ENCODE results near the gene SYNGAP1. TPM values are rescaled to one million over a fixed set of nuclear protein-coding genes. Genes with fewer than 3 reads are reported as not detected.
"Not testable (repeated sequence)": the region's sequence is repeated elsewhere in the genome, so short reads cannot be mapped to it uniquely, and the experiment has no call there.

SYNGAP1 gene
- polyA plus RNA-seq, 2 donors, result 4.1 to 18.2 TPM

DNA sequence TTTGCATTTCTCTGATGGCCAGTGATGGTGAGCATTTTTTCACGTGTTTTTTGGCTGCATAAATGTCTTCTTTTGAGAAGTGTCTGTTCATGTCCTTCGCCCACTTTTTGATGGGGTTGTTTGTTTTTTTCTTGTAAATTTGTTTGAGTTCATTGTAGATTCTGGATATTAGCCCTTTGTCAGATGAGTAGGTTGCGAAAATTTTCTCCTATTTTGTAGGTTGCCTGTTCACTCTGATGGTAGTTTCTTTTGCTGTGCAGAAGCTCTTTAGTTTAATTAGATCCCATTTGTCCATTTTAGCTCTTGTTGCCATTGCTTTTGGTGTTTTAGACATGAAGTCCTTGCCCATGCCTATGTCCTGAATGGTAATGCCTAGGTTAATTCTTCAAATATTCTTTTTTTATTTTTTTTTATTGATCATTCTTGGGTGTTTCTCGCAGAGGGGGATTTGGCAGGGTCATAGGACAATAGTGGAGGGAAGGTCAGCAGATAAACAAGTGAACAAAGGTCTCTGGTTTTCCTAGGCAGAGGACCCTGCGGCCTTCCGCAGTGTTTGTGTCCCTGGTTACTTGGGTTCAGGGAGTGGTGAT is 64.9 kb downstream of the SYNGAP1 start:
- not testable (repeated sequence) for H3K27me3 ChIP-seq (ENCODE audit: control insufficient read depth in 1 of 2, insufficient read depth in 2 of 2, low read length in 2 of 2); H3K4me3 ChIP-seq (ENCODE audit: low read depth in 1 of 2, low read length in 2 of 2)
- 72 to 78% methylated on average over 3 of the region's 6 CpGs for WGBS, 2 donors

DNA sequence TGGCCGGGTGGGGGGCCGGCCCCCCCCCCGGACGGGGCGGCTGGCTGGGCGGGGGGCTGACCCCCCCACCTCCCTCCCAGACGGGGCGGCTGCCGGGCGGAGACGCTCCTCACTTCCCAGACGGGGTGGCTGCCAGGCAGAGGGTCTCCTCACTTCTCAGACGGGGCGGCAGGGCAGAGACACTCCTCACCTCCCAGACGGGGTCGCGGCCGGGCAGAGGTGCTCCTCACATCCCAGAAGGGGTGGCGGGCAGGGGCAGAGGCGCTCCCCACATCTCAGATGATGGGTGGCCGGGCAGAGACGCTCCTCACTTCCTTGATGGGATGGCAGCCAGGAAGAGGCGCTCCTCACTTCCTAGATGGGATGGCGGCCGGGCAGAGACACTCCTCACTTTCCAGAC is 65.8 kb downstream of the SYNGAP1 start:
- WGBS, 2 donors, result 88 to 90% methylated on average over 11 to 25 of the region's 25 CpGs
- H3K4me1 ChIP-seq (ENCODE audit: control insufficient read depth in 2 of 2, insufficient read depth in 2 of 2, low read length in 1 of 2); H3K36me3 ChIP-seq (ENCODE audit: control insufficient read depth in 2 of 2, insufficient read depth in 2 of 2, low read length in 1 of 2); H3K27me3 ChIP-seq (ENCODE audit: control insufficient read depth in 1 of 2, insufficient read depth in 2 of 2, low read length in 2 of 2); H3K4me3 ChIP-seq (ENCODE audit: low read depth in 1 of 2, low read length in 2 of 2); H3K9me3 ChIP-seq (ENCODE audit: control insufficient read depth in 2 of 2, insufficient read depth in 1 of 2, low read depth in 1 of 2, low read length in 1 of 2); H3K27ac ChIP-seq (ENCODE audit: low read depth in 2 of 2, low read length in 1 of 2): not testable (repeated sequence)

More for the DNA sequence above, 64.9 kb downstream of the SYNGAP1 start:
- H3K27ac ChIP-seq (ENCODE audit: low read depth in 2 of 2, low read length in 1 of 2); H3K4me1 ChIP-seq (ENCODE audit: control insufficient read depth in 2 of 2, insufficient read depth in 2 of 2, low read length in 1 of 2); H3K9me3 ChIP-seq (ENCODE audit: control insufficient read depth in 2 of 2, insufficient read depth in 1 of 2, low read depth in 1 of 2, low read length in 1 of 2); H3K36me3 ChIP-seq (ENCODE audit: control insufficient read depth in 2 of 2, insufficient read depth in 2 of 2, low read length in 1 of 2): not testable (repeated sequence)

DNA sequence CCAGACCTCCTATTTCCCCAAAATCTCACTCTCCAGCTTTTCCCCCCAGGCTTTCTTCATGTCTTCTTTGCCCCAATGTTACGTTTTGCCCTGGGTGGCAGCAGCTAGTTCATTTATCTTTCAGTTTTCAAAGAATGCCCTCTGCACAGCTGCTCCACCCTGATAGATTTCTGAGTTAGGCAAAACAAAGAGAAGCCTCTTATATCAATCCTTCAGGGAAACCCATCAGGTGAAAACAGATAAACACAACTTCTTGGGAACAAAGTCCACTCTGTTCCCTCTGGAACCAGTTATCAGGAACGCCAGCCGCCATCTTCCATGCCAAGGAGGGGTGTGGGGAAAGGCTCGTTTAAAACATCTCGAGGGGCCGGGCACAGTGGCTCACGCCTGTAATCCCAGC is 68.5 kb downstream of the SYNGAP1 start:
- no peak overlapping the region for H3K27ac ChIP-seq (ENCODE audit: low read depth in 2 of 2, low read length in 1 of 2)
- peaks cover 0 to 2% of the 10 kb centered on the region in 2 donors for H3K27me3 ChIP-seq (ENCODE audit: control insufficient read depth in 1 of 2, insufficient read depth in 2 of 2, low read length in 2 of 2)
- 71 to 76% methylated on average over 7 of the region's 7 CpGs for WGBS, 2 donors
- no peaks in the 10 kb centered on the region for H3K4me1 ChIP-seq (ENCODE audit: control insufficient read depth in 2 of 2, insufficient read depth in 2 of 2, low read length in 1 of 2)
- H3K9me3 ChIP-seq (ENCODE audit: control insufficient read depth in 2 of 2, insufficient read depth in 1 of 2, low read depth in 1 of 2, low read length in 1 of 2), result peaks cover 0 to 3% of the 10 kb centered on the region in 2 donors
- H3K4me3 ChIP-seq (ENCODE audit: low read depth in 1 of 2, low read length in 2 of 2), result no peak overlapping the region
- H3K36me3 ChIP-seq (ENCODE audit: control insufficient read depth in 2 of 2, insufficient read depth in 2 of 2, low read length in 1 of 2), result no peaks in the 10 kb centered on the region

DNA sequence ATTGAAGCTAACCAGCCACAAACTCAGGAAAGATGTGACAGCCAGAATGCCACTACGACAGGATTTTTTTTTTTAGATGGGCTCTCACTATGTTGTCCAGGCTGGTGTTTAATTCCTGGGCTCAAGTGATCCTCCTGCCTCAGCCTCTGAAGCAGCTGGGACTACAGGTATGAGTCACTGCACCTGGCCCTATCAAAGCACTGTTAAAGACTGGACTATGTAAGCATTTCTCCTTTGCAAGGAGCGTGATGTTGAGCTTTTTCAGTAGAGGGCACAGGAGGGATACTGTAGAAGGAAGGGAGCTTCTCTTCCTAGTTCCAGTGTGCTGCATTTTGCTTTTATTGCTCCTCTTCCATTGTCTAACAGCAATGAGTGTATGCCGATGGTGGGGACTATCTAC is 70.3 kb downstream of the SYNGAP1 start:
- no peak overlapping the region for H3K27ac ChIP-seq (ENCODE audit: low read depth in 2 of 2, low read length in 1 of 2)
- H3K36me3 ChIP-seq (ENCODE audit: control insufficient read depth in 2 of 2, insufficient read depth in 2 of 2, low read length in 1 of 2), result no peaks in the 10 kb centered on the region
- peaks cover 0 to 3% of the 10 kb centered on the region in 2 donors for H3K9me3 ChIP-seq (ENCODE audit: control insufficient read depth in 2 of 2, insufficient read depth in 1 of 2, low read depth in 1 of 2, low read length in 1 of 2)
- H3K4me3 ChIP-seq (ENCODE audit: low read depth in 1 of 2, low read length in 2 of 2), result no peak overlapping the region
- no peaks in the 10 kb centered on the region for H3K4me1 ChIP-seq (ENCODE audit: control insufficient read depth in 2 of 2, insufficient read depth in 2 of 2, low read length in 1 of 2)
- WGBS, 2 donors, result 58 to 69% methylated on average over 3 of the region's 3 CpGs
- peaks cover 0 to 2% of the 10 kb centered on the region in 2 donors for H3K27me3 ChIP-seq (ENCODE audit: control insufficient read depth in 1 of 2, insufficient read depth in 2 of 2, low read length in 2 of 2)

DNA sequence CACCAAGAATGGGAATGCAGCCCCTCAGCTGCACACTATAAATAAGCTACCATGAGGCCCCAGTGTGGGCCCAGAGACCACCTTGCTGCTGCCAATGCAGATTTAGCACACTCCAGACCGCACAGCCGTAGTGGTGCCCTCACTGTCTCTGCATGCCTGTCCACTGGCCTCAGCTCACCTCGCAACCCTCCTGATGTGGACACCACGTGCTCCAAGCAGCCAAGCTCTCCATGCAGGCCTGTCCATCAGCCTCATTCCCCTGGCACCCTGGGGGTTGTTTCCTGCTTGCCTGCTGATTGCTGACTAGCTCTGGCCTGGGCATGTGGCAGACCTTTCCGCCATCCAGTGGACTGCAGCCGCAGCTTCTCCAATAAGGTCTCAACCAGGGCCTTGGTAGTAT is 70.8 kb downstream of the SYNGAP1 start:
- Histone ChIP-seq H3K27ac (ENCODE audit: low read depth in 2 of 2, low read length in 1 of 2) (no peak overlapping the region), H3K4me3 (ENCODE audit: low read depth in 1 of 2, low read length in 2 of 2) (no peak overlapping the region), H3K9me3 (ENCODE audit: control insufficient read depth in 2 of 2, insufficient read depth in 1 of 2, low read depth in 1 of 2, low read length in 1 of 2) (peaks cover 0 to 3% of the 10 kb centered on the region in 2 donors), H3K27me3 (ENCODE audit: control insufficient read depth in 1 of 2, insufficient read depth in 2 of 2, low read length in 2 of 2) (peaks cover 0 to 2% of the 10 kb centered on the region in 2 donors), H3K36me3 (ENCODE audit: control insufficient read depth in 2 of 2, insufficient read depth in 2 of 2, low read length in 1 of 2) (no peaks in the 10 kb centered on the region), H3K4me1 (ENCODE audit: control insufficient read depth in 2 of 2, insufficient read depth in 2 of 2, low read length in 1 of 2) (no peaks in the 10 kb centered on the region)
- 92 to 93% methylated on average over 6 of the region's 6 CpGs for WGBS, 2 donors

DNA sequence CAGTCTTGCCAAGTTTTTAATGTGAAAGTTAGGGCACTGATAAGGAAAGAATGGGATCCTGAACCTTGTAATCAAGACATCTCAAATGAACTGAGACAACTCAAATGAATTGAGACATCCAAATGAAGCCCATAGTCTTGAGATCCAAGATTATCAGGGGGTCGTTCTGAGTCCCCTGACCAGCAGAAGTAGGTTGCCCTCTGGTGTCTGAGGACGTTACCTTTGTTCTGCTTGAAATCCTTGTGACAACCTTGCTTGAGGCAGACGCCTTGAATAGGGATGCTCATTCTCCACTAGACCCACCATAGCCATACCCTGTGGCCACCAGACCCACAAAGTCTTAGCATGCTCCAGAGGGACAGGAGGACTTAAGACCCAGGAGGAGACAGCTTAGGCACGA is 72.2 kb downstream of the SYNGAP1 start:
- Histone ChIP-seq H3K27me3 (ENCODE audit: control insufficient read depth in 1 of 2, insufficient read depth in 2 of 2, low read length in 2 of 2) (peaks cover 0 to 2% of the 10 kb centered on the region in 2 donors), H3K27ac (ENCODE audit: low read depth in 2 of 2, low read length in 1 of 2) (no peak overlapping the region), H3K36me3 (ENCODE audit: control insufficient read depth in 2 of 2, insufficient read depth in 2 of 2, low read length in 1 of 2) (no peaks in the 10 kb centered on the region), H3K9me3 (ENCODE audit: control insufficient read depth in 2 of 2, insufficient read depth in 1 of 2, low read depth in 1 of 2, low read length in 1 of 2) (peaks cover 0 to 3% of the 10 kb centered on the region in 2 donors), H3K4me3 (ENCODE audit: low read depth in 1 of 2, low read length in 2 of 2) (no peak overlapping the region), H3K4me1 (ENCODE audit: control insufficient read depth in 2 of 2, insufficient read depth in 2 of 2, low read length in 1 of 2) (no peaks in the 10 kb centered on the region)
- WGBS, 2 donors, result 39% methylated on average over 4 of the region's 4 CpGs

DNA sequence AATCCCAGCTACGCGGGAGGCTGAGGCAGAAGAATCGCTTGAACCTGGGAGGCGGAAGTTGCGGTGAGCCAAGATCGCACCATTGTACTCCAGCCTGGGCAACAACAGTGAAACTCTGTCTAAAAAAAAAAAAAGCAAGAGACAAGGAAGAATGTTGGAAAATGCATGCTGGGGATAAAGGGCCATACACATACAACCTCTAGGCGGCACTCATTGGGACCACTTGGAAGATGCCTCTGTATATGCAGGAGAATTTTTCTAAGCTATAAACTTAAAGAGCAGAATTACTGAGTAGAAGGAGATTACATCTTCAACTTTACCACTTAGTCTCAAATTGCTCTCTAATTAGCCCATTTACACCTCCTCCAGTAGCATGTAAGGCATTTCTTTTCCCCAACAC is 77.3 kb downstream of the SYNGAP1 start:
- WGBS, 2 donors, result 97 to 98% methylated on average over 7 of the region's 7 CpGs
- Histone ChIP-seq H3K27ac (ENCODE audit: low read depth in 2 of 2, low read length in 1 of 2) (no peak overlapping the region), H3K4me1 (ENCODE audit: control insufficient read depth in 2 of 2, insufficient read depth in 2 of 2, low read length in 1 of 2) (no peaks in the 10 kb centered on the region), H3K36me3 (ENCODE audit: control insufficient read depth in 2 of 2, insufficient read depth in 2 of 2, low read length in 1 of 2) (no peaks in the 10 kb centered on the region), H3K27me3 (ENCODE audit: control insufficient read depth in 1 of 2, insufficient read depth in 2 of 2, low read length in 2 of 2) (no peaks in the 10 kb centered on the region), H3K9me3 (ENCODE audit: control insufficient read depth in 2 of 2, insufficient read depth in 1 of 2, low read depth in 1 of 2, low read length in 1 of 2) (no peaks in the 10 kb centered on the region), H3K4me3 (ENCODE audit: low read depth in 1 of 2, low read length in 2 of 2) (no peak overlapping the region)

DNA sequence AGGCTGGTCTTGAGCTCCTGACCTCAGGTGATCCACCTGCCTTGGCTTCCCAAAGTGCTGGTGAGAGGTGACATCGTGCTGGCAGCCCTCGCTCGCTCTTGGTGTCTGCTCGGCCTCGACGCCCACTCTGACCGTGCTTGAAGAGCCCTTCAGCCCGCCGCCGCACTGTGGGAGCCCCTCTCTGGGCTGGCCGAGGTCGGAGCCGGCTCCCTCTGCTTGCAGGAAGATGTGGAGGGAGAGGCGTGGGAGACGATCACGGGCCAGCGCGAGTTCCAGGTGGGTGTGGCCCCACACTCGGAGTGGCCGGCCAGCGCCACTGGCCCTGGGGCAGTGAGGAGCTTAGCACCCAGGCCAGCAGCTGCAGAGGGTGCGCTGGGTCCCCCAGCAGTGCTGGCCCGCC is 82.6 kb downstream of the SYNGAP1 start:
- Histone ChIP-seq H3K4me1 (ENCODE audit: control insufficient read depth in 2 of 2, insufficient read depth in 2 of 2, low read length in 1 of 2) (no peaks in the 10 kb centered on the region), H3K36me3 (ENCODE audit: control insufficient read depth in 2 of 2, insufficient read depth in 2 of 2, low read length in 1 of 2) (no peaks in the 10 kb centered on the region), H3K9me3 (ENCODE audit: control insufficient read depth in 2 of 2, insufficient read depth in 1 of 2, low read depth in 1 of 2, low read length in 1 of 2) (no peaks in the 10 kb centered on the region), H3K27ac (ENCODE audit: low read depth in 2 of 2, low read length in 1 of 2) (no peak overlapping the region), H3K4me3 (ENCODE audit: low read depth in 1 of 2, low read length in 2 of 2) (no peak overlapping the region), H3K27me3 (ENCODE audit: control insufficient read depth in 1 of 2, insufficient read depth in 2 of 2, low read length in 2 of 2) (no peaks in the 10 kb centered on the region)
- WGBS, 2 donors, result 89 to 91% methylated on average over 23 of the region's 23 CpGs

DNA sequence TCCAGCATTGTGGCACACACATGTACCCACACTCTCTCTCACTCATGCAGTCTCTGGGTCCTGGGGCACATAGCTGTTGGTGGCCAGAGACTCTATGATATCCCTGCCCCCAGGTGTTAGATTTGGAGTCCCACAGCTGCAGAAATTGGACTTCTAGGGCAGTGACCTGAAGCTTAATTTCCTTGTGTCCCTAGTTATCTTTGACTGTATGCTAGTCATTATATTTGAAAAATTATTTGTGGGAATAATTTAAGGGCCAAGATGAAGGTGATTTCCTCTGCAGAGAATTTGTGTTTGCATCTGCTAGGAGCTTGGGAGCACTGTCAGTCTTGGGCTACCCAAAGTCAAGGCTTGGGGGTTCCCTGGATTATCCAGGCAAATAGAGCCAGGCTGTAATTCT is 84.6 kb downstream of the SYNGAP1 start:
- H3K4me3 ChIP-seq (ENCODE audit: low read depth in 1 of 2, low read length in 2 of 2), result no peak overlapping the region
- no peaks in the 10 kb centered on the region for H3K27me3 ChIP-seq (ENCODE audit: control insufficient read depth in 1 of 2, insufficient read depth in 2 of 2, low read length in 2 of 2)
- no peaks in the 10 kb centered on the region for H3K4me1 ChIP-seq (ENCODE audit: control insufficient read depth in 2 of 2, insufficient read depth in 2 of 2, low read length in 1 of 2)
- H3K27ac ChIP-seq (ENCODE audit: low read depth in 2 of 2, low read length in 1 of 2), result no peak overlapping the region
- H3K36me3 ChIP-seq (ENCODE audit: control insufficient read depth in 2 of 2, insufficient read depth in 2 of 2, low read length in 1 of 2), result no peaks in the 10 kb centered on the region
- H3K9me3 ChIP-seq (ENCODE audit: control insufficient read depth in 2 of 2, insufficient read depth in 1 of 2, low read depth in 1 of 2, low read length in 1 of 2), result no peaks in the 10 kb centered on the region

Measured in esophagus (tissue), 2 donors.